Epidermal melanocyte (primary cell): Measurements from ENCODE around the gene GRIK4.
"Not testable (repeated sequence)": the region's sequence is repeated elsewhere in the genome, so short reads cannot be mapped to it uniquely, and the experiment has no call there.

ENCODE experiments used
- DNase-seq: peaks from one replicate; pipeline ENCODE4 v3.0.0; 2011; ENCODE audit warnings: low spot score; ENCODE audit not compliant: insufficient read length

The GRIK4 gene

DNA sequence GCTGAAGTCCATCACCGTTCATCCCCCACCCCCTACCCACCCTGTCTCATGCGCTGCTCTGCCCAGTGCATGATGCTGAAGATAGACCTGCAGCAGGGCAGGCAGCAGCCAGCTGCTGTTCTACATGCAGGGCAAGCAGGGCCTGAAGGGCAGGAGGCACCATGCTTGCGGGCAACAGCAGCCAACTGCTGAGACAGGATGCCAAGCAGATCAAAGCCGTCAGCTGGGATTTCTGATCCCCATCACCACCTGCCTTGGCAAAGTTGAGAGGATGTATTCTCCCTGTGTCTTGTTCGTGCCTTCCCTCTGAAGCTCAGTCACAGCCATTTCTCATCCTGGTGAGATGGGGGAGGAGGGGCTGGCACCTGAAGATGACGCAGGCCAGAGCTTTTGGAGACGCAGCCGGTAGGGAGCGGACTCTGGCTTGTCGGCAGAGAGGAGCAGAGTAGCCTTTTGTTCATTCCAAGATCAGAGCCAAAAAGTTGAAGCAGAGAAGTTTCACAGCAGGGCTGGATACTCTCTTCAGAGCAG, 227.0 kb downstream of the GRIK4 start:
- DNase-seq = no peak

DNA sequence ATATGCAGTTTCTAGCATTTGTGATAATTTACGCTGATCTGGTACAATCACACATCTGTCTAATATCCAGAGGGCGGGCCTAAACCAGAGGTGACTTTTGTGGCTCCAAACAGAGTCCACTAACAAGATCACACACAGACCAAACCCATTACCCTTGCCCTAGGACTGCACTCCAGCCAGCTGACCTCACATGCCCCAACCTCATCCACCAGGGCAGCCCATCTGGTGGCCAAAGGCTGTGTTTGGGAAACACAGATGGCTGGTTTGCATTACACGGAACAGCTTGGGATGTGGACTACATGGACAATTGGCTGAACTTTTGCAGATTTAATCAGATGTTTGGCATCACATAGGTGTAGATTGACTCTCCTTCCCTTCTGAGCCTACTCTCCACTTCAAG, 228.2 kb downstream of the GRIK4 start:
- DNase-seq = no peak

DNA sequence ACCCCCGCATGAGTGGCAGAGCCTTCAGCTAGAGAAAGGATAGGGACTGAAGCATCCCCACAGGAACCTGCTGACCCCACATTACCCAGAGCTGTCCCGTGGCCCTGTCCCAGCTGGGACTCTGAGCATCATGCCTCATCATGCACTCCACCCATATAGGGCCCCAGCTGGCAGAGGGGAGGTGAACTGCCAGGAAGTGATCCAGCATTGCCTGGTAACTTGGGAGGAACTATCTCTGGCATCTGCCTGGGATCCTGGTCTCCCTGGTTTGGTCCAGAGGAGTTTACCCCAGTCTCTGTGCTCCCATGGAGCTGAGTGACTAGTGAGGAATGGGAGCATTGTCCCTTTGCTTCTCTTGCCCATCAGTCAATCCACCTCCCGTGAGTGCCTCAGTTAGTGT, 228.8 kb downstream of the GRIK4 start:
- no peak for DNase-seq

DNA sequence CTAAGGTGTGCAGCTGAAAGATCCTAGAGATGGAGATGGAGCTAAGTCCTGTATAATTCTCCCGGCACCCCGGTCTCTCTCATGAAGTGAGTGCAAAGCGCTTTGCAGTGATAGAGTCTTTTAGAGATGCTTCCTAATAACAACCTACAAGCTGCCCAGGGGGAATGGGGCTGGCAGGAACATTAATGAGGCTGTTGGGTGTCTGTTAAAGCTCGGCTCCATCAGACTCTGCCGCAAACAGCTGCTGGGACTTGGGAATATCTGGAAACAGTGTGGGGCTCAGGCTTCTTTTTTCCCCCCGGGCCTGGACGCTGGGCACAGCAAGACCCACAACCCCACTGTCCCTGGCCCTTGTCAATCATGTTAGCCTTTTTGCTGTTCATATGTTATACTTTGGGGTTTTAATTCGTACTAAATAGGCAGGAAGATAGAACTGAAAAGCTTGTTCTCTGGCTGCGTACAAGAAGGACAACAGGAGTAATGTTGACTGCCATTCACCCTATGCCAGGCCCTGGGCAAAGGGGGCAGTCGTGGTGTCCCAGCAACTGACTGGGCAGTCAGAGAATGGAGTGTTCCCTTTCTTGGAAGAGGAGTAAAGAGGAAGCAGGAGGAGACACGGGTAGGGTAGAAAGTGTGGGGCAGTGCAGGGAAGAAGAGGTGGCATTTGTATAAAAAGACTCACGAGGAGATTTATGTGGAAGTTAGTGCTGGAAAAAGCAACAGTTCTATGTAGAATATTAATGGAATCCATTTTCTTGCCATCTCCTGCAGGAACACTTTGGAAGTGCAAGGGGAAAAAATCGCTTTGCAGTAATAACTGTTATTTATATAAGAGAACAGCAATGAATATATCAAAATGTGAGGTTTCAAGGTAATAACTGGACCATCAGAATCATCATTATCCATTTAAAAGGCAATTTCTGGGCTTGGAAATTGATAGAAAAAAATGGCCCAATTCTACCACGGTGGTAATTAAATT, 232.8 kb downstream of the GRIK4 start:
- no peak for DNase-seq

DNA sequence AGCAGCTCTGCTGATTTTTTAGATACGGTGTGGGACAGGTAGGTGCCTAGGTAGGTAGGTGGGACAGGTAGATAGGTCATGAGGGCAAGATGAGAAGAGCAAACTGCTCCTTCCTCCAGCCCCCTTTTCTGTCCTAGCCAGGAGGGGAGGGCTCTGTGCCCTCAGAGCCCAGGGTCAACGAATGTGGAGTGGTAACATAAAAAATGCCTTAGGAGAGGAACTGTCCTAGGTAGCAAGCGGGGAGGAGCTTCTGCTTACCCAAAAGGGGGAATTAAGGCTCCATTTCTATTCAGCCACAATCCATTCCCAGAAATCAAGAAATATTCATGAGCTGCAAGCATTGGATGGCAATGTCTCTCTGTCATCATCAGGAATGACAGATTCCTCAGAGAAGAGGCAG, 234.8 kb downstream of the GRIK4 start:
- DNase-seq = no peak

DNA sequence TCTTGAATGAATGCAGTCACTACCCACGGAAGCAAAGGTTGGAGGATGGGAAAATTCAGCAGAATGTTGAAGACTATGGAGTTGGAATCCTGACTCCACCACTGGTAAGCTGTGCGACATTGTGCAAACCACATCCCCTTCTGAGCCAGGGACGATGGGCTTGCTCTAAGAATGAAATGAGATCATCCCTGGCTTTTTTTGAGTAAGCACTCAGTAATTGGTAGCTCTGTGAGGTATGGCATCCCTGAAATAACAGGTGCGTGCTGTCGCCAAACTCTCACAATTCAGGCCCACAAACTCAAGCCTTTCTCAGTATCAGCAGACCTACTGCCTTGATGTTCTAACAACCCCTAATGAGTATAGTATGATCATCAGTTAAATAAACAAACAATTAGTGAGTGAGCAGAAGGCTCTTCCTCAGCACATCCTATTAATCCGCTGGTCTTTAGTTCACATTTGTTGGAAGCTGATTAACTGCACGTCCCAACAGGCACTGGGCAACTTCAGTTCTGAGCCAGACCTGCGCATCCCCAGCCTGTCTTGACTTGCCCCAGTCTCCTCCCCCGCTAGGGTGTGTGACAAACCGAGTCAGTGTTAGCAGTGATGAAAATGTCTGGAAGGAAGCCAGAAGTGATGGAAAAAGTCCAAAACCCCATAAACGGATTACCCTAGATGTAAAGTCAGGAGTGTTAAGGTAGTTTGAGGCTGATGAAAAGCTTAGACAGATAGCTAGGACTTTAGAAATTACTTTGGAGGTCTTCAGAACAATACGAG, 235.5 kb downstream of the GRIK4 start:
- no peak for DNase-seq

DNA sequence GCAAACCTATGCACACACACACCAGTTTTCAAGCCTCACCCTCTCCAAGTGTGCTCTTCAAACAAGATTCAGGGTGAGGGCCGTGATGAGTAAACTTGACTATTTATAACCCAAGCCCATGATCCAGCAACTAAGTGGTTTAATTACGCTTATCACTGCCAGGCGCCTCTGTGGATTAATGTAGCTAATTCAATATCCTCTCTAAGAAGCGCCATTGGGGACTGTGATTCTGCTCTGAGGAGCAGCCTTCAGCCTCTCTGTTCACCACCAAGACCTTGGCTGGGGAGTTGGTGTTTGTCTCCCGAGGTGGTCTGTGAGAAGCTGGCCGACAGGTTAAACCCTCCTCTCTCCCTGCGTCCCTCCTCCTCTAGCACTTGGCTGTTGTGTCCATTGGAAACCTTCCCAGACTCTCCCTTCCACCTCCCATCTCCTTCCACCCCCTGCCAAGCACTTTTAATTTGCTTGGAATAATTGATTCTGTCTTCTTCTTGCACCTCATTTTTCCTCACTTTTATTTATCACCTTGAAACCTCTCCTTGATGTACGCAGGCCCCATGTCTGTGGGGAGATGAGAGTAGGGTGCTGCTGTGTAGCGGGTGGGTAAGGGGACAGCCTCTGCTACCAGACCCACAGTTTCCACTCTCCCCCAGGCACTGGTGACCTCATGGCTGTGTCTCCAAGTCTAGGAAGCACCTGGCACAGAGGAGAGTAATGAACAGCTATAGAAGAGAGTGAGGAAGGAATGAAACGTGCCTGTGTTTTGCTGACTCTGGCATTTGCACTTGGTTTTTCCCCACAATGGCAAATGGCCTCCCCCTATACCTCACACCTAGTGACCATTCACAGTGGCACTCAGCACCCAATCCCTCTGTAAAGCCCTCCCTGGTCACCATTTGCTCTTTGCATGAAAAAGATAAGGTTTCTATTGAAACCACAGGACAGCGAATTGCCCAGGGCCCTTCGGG, 236.6 kb downstream of the GRIK4 start:
- no peak for DNase-seq

DNA sequence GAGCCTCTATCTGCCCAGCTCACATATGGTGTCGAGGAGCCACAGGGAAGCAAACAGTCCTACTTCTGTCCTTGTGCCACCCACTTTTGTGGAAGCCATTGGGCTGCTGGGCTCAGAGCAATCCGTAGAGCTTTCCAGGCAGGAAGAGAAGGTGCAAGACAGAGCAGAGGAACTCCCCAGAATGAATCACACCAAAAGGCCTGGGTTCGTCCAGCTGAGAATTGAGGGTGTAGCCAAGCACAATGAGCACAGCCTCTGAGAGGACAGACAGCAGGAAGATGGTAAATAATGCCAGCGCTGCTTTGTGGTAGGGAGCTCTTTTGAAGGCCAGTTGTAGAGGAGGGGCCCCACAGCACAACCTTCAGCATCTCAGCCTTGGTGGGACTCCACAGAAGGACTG, 237.8 kb downstream of the GRIK4 start:
- no peak for DNase-seq

DNA sequence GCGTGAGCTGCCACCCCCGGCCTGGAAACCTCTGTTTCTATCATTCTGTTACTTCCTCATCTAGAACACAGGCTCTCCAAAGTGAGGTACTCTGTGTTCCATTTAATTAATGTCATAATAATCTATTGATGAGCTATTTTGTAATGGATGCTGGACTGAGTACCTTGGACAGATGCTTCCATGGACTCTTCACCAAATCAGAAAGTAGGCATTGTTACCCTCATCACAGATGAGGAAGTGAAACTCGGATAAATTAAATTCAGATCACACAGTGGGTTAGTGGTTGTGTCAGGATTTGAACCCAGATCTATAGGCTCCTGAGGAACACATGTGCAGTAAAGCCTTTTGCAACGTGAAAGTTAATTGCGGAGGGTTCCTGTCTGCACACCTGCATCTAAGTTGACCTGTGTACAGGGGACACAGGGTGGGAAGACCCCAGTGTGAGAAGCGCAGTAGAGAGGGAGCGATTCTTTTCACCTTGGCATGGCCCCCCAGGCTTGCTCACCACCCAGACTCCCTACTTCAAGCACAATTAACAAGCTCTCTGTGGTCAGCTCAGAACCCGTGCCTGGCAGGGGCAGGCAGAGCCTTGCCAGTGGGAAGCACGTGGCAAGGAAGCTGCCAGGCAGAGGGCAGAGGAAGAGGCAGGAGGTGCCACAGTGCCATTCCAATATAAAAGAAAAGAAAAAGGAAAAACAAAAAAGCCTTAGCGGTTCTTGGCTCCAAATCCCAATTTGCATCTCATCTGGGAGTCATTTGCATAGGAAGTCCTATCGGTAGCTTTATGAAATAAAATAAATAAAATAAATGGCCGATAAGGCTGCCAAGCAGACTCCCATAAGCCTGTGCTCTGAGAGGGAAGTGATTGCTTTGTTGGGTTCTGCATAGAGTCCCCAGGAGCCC, 239.3 kb downstream of the GRIK4 start:
- no peak for DNase-seq

DNA sequence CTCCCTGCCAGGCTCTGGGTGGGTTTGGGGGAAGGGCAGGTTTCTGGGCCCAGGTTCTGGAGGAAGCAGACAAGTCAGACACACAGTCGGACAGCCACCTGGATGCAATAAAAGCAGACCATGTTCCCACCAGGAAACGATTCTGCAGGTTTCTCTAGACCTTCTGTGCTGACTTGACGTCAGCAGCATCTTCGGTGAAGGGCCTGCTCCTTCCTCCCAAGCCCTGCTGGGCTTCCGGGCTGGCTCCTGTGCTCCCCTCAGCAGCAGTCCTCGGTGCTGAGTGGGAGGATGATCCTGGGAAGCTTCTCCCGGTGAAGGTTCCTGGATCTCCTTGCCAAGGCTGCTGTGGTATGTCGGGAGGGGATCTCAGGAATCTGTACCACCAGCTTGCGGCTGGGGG, 240.0 kb downstream of the GRIK4 start:
- no peak for DNase-seq

DNA sequence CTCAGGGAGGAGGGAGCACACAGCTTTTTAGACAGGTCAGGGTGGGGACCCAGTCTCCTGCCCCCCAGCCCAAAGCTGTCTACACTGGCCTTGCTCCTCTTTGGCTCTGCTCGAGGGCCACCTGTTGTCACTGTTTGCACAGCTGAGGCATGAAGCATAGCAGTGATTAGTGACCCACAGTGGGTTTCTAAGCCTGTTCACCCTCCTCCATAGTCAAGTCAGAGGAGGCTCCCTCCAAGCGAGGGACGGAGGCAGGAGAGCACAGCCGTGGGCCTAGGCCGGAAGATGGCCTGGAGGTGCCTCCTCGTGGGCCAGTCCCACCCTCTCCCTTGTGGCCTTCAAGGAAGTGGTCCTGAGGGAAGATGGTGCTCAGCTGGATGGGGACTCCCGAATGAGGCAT, 241.1 kb downstream of the GRIK4 start:
- no peak for DNase-seq

DNA sequence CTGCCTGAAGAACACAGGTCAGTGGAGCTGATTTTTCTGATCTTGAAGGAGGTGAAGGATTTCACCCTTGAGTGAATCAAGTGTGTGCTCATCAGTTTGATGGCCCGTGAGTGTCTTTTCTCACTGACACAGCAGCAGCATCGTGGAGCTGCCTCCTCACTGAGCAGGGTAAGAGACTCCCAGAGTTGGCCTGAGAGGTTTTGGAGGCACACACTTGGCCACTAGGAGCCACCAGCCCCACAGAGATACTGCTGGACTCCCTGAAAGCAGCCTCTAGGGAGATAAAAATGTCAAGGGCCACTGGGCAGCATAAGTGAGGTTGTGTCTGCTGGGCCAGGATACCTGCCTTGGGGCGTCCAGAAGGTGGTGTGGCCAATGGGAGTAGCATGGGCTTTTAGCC, 245.4 kb downstream of the GRIK4 start:
- DNase-seq = no peak

DNA sequence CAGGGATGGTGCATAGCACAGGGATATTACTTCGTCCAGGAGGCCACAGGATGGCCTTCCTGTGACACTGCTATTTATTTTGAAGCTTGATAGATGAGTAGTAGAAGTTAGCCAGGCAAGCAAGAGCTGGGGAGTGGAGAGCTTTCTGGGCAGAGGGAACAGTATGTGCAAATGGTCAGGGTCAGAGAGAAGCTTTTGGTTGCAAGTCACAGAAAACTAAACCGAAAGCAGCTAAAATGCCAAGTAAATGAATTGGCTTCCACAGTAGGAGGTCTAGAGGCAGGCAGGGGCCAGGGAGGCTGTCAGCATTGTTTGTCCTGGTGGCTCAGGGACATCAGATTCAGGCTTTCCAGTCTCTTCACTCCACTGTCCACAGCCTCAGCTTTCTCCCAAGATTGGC, 247.5 kb downstream of the GRIK4 start:
- DNase-seq = no peak

DNA sequence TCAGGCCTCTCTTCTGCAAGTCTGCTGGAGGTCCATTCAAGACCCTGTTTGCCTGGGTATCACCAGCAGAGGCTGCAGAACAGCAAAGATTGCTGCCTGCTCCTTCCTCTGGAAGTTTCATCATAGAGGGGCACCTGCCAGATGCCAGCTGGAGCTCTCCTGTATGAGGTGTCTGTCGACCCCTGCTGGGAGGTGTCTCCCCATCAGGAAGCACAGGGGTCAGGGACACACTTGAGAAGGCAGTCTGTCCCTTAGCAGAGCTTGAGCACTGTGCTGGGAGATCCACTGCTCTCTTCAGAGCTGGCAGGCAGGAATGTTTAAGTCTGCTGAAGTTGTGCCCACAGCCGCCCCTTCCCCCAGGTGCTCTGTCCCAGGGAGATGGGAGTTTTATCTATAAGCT, 254.2 kb downstream of the GRIK4 start:
- DNase-seq = not testable (repeated sequence)

DNA sequence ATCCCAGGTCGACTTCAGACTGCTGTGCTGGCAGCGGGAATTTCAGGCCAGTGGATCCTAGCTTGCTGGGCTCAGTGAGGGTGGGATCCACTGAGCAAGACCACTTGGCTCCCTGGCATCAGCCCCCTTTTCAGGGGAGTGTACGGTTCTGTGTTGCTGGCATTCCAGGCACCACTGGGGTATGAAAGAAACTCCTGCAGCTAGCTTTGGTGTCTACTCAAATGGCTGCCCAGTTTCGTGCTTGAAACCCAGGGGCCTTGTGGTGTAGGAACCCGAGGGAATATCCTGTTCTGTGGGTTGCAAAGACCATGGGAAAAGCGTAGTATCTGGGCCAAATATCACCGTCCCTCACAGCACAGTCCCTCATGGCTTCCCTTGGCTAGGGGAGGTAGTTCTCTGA, 254.8 kb downstream of the GRIK4 start:
- DNase-seq = no peak

DNA sequence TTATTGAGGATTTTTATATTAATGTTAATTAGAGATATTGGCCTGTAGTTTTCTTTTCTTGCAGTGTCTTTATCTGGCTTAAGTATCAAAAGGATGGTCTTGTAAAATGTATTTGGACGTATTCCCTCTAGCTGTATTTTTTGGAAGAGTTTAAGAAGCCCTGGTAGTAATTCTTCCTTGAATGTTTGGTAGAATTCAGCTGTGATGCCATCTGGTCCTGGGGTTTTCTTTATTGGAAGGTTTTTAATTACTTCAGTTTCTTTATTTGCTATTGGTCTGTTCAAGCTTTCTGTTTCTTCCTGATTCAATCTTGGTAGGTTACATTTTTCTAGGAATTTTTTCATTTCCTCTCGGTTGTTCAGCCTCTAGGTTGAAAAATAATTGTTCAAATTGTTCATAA, 257.4 kb downstream of the GRIK4 start:
- DNase-seq = no peak

DNA sequence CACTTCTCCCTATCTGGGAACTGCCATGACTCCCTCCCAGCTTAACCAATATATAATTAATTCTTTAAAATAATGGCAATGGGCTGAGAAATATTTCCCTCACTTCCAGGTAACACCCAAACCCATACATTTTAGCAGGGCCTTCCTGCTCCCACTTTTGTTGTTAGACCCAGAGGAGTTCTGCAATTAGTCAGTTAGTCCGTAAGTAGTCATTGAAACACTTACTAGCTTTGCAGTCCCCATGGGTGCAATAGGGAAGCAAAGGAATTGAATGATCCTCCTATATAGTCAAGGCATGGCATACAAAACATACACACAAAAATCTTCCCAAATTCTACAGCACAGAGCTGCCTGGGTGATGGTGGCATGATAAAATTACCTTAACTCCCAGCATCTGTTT, 258.4 kb downstream of the GRIK4 start:
- DNase-seq = no peak

DNA sequence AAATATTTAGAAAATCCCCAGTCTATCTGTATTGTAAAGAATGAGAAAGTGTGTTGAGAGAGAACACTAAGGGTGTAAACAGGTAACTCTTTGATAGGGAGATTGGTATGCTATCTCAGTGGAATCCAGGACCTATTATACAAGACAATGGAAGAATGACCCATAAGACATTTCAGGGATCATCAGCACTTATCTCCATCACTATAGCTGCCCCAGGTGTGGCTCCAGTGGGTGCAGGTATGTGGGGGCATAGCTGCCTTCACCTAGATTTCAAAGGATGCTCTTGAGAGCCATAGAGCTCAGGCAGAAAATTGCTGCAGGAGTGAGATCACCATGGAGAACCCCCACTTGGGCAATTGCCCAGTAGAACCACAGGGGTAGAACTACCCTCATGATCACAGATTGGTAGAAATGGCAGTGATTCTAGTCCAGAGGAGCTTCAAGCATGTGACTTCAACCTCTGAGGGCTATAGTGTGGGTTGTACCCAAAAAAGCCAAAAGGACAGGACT, 260.1 kb downstream of the GRIK4 start:
- DNase-seq = no peak

DNA sequence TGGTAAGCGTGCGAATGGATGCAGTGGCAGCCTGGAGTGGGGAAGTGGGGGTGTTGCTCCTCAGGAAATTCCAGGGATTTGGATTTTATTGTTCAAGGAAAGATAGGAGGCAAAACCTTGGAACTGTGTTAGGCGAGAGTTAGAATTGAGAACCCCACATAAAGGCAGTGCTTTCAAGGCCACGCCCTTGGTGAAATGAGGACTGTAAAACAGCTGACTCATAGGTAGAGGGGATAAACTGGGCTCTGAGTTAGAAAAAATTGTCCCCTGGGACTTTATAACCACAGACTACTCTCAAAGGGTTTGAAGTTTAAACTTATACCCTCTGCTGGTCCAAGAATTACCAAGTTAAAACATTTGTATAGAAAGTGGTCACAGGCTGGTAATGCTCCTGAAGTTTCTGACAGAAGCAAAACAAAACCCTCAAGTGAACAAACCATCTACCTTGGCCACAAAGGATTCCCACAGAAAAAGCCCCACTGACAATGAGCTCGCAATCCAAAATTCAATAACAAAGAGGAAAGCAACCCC, 262.0 kb downstream of the GRIK4 start:
- DNase-seq = no peak
